D721Med (cell line): ENCODE results near the gene FAM3B.

Experiments used
- DNase-seq: peaks from one replicate; pipeline ENCODE4 v3.0.0; 2011; ENCODE audit warnings: low spot score; ENCODE audit not compliant: insufficient read length
- FAIRE-seq: peaks from 2 replicates; lab custom pipeline; 2011; peaks lifted over from hg19 to GRCh38; lab: Jason Lieb, UNC
- CTCF ChIP-seq: IDR thresholded peaks from 2 replicates; pipeline ENCODE4 v1.5.1; 2012; ENCODE audit warnings: mild to moderate bottlenecking, control low read depth; ENCODE audit not compliant: insufficient read depth; ENCODE audit errors: missing control alignments

FAM3B gene

DNA sequence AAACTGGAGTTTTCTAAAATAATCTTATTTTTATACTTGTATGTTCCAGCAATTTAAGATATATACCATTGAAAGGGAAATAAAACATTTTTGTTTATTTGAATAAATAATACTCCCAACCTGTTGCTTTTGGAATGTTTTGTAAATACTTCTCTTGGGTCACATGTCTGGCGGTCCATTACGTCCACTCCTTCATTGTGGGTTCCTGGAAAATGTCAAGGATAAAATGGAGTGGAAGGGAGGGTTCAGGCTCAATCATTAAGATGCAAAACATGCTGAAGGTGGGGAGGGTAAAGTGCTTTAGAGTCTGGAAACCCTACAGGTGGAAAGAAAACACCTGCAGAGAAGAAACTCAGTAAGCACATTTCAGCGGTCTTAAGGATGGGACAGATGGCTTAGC, 34.2 kb upstream of the FAM3B start:
- FAIRE-seq (no peak), DNase-seq (no peak)
- no peak for TF ChIP-seq CTCF

GRCh38 chr21:41283211-41283818, 33.3 kb upstream of the FAM3B start:
- no peak for FAIRE-seq

GRCh38 chr21:41289431-41289830, 27.2 kb upstream of the FAM3B start:
- no peak for TF ChIP-seq CTCF
- FAIRE-seq: no peak
- no peak for DNase-seq

More at GRCh38 chr21:41283211-41283818, 33.3 kb upstream of the FAM3B start:
- peak; percentile 55 for TF ChIP-seq CTCF
- DNase-seq: no peak

DNA sequence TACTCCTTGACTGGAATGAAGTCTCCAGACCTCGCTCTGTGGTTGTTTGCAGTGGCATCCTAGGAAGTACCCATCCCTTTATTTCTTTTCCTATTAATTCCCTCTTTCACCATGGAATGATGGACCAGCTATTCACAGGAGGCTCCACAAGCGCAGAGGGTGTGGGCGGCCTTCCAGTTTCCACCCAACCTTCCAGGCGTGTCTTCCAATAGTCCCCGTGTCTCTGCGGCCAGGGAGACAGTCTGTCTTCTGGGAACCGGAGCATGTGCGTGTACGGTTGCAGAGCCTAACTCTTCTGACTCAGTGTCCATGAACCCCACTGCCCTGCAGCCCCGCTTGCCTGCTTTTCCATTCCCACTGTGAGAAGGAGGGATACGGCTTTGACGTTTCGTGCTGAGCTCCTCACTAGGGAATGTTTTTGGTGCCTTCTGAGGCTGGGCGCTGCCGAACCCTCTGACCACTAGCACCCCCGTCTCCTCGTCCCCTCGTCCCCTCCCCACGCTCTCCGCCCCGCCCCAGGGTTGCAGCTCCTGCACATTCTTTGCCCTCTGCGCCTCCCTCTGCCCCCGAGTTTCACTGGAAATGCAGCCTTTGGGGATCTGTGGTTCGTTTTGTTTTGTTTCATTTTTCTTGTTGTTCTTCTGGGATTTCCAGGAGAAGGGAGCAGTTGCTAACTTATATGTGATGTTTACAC, 26.3 kb upstream of the FAM3B start:
- no peak for TF ChIP-seq CTCF
- FAIRE-seq: no peak
- DNase-seq: no peak

DNA sequence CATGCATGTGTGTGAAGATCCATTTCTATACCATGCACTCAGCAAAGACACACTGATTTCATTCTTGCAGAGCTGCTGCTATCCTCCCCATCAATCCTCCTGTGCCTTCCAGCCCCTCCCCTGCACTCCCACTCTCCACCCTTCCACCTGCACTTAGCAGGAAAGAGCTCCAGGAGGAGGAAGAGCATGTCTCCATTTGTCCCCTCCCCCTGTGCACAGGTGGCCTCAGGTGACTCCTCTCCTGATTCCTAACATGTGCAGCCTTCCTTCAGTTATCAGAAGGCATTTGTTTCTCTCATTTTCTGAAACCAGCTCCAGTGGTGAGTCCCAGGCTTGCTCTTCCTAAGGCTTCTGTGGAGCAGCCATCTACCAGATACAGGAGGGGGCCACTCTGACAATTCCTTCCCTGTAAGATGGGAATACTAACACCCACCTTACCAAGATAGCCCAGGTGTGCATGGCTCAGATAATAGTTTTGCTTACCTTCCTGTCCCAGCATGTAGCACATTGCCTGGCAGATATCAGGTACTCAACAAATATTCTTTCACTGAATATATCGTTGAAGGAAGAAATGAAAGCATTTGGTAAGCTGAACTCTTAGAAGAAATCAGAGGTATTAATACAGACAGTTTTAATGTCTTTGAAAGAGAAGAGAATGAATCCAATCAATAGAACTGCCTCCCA, 21.9 kb upstream of the FAM3B start:
- TF ChIP-seq CTCF: no peak
- FAIRE-seq (no peak), DNase-seq (no peak)

DNA sequence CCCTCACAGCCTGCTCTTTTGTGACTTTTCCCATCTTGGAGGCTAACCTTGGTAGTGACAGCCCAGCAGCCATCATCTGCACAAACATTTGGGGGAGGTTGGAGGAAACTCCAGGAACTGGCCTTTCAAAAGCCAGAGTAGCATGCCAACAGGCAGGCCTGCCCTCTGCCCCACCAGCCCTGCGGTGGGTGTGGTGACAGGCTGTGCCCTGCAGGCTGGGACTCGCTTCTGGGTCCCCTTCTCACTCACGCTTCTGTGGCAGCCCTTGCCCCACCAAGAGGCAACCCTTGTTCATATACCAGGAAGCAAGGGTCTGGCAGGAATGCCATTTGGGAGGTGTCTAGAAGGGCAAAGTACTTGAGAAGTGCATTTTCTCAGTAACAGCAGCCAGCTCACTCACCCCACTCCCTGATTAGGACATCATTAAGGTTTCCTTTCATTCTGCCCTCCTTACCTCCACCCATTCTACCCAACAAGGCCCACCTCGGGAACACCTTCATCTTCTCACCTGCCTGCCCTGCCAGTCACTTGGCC, 20.8 kb upstream of the FAM3B start:
- DNase-seq (no peak), FAIRE-seq (no peak)
- TF ChIP-seq CTCF: no peak
